Measurements from ENCODE around the gene ARMC8. TPM values are rescaled to one million over a fixed set of nuclear protein-coding genes. Genes with fewer than 3 reads are reported as not detected.

ARMC8 gene
- total and polyA plus RNA-seq, 3 donors from 2014 or later: 39.5 to 57.2 (median 53.4) TPM

- no peak for TF ChIP-seq CTCF (IDR thresholded peaks at IDR 0.05)
- no peak for TF ChIP-seq POLR2A (IDR thresholded peaks at IDR 0.05)
- intact Hi-C loops (cut with DNase I; ENCODE audit: low total_unique reads): no loop called here
- Histone ChIP-seq H3K27me3 (no peaks in the 10 kb centered on the region), H3K9me3 (no peaks in the 10 kb centered on the region), H3K36me3 (ENCODE audit: low read depth, missing control alignments) (no peaks in the 10 kb centered on the region), H3K27ac (peak overlapping the region in 1 of 2 donors; percentile 45), H3K4me3 (no peak overlapping the region), H3K4me1 (peaks cover 12% of the 10 kb centered on the region)
- peak; percentile 50 for DNase-seq
- WGBS, 2 donors: 57 to 62% methylated on average over 5 of the region's 5 CpGs
Observed at GRCh38 chr3:138338244-138338643, 151.1 kb downstream of the ARMC8 start.

GRCh38 chr3:138338811-138339210 lies 151.7 kb downstream of the ARMC8 start:
- peak; percentile 27 for DNase-seq
- no peaks in the 10 kb centered on the region for H3K27me3 ChIP-seq
- intact Hi-C loops (cut with DNase I; ENCODE audit: low total_unique reads): no loop called here

GRCh38 chr3:138340511-138340910 lies 153.4 kb downstream of the ARMC8 start:
- TF ChIP-seq POLR2A (IDR thresholded peaks at IDR 0.05): no peak
- no peak for TF ChIP-seq CTCF (IDR thresholded peaks at IDR 0.05)
- intact Hi-C loops (cut with DNase I; ENCODE audit: low total_unique reads): loop anchor here (10.0 kb wide), 1 partner anchor 64 kb away; no protein-coding TSS in a partner anchor
- WGBS, 2 donors: 92 to 94% methylated on average over 5 of the region's 5 CpGs

More at GRCh38 chr3:138338811-138339210, 151.7 kb downstream of the ARMC8 start:
- Histone ChIP-seq H3K27ac (peak overlapping the region in 1 of 2 donors; percentile 45), H3K36me3 (ENCODE audit: low read depth, missing control alignments) (no peaks in the 10 kb centered on the region), H3K4me3 (no peak overlapping the region), H3K4me1 (peaks cover 12% of the 10 kb centered on the region), H3K9me3 (no peaks in the 10 kb centered on the region)
- TF ChIP-seq CTCF (IDR thresholded peaks at IDR 0.05) (no peak), POLR2A (IDR thresholded peaks at IDR 0.05) (no peak)
- WGBS, 2 donors: 57 to 84% methylated on average over 5 of the region's 5 CpGs

GRCh38 chr3:138344754-138345153 lies 157.7 kb downstream of the ARMC8 start:
- Histone ChIP-seq H3K27ac (no peak overlapping the region), H3K36me3 (ENCODE audit: low read depth, missing control alignments) (no peaks in the 10 kb centered on the region), H3K27me3 (no peaks in the 10 kb centered on the region), H3K9me3 (no peaks in the 10 kb centered on the region), H3K4me3 (no peak overlapping the region), H3K4me1 (no peaks in the 10 kb centered on the region)
- intact Hi-C loops (cut with DNase I; ENCODE audit: low total_unique reads): loop anchor here (10.0 kb wide), 1 partner anchor 60 kb away; no protein-coding TSS in a partner anchor
- no peak for DNase-seq
- 21 to 33% methylated on average over 1 of the region's 1 CpG for WGBS, 2 donors
- TF ChIP-seq CTCF (IDR thresholded peaks at IDR 0.05) (no peak), POLR2A (IDR thresholded peaks at IDR 0.05) (no peak)

More at GRCh38 chr3:138340511-138340910, 153.4 kb downstream of the ARMC8 start:
- H3K4me1 ChIP-seq: peaks cover 12% of the 10 kb centered on the region
- H3K9me3 ChIP-seq: no peaks in the 10 kb centered on the region
- H3K4me3 ChIP-seq: no peak overlapping the region
- H3K27ac ChIP-seq: no peak overlapping the region
- no peaks in the 10 kb centered on the region for H3K36me3 ChIP-seq (ENCODE audit: low read depth, missing control alignments)
- no peak for DNase-seq
- H3K27me3 ChIP-seq: no peaks in the 10 kb centered on the region

Other genes with a start within 250 kb of the ARMC8 start
- 1 to 10 TPM; 1.7 to 3.1 TPM for gene CLDN18, start 177.1 kb upstream of the ARMC8 start, total RNA-seq
- 2.6 TPM for gene CLDN18, start 177.1 kb upstream of the ARMC8 start, polyA plus RNA-seq (ENCODE audit: insufficient read depth, low read depth, low replicate concordance)
- gene DZIP1L, start 71.7 kb upstream of the ARMC8 start, total RNA-seq: 10 to 100 TPM; 22.1 to 24.6 TPM
- 6.6 TPM for gene DZIP1L, start 71.7 kb upstream of the ARMC8 start, polyA plus RNA-seq (ENCODE audit: insufficient read depth, low read depth, low replicate concordance)
- not detected for gene A4GNT, start 54.9 kb upstream of the ARMC8 start, total RNA-seq
- not detected for gene A4GNT, start 54.9 kb upstream of the ARMC8 start, polyA plus RNA-seq (ENCODE audit: insufficient read depth, low read depth, low replicate concordance)
- gene DBR1, start 12.4 kb upstream of the ARMC8 start, total RNA-seq: 1 to 10 TPM; 6.9 to 8.1 TPM
- 6.5 TPM for gene DBR1, start 12.4 kb upstream of the ARMC8 start, polyA plus RNA-seq (ENCODE audit: insufficient read depth, low read depth, low replicate concordance)
- 1 to 10 TPM; 3.2 to 8.0 TPM for gene NME9, start 142.6 kb downstream of the ARMC8 start, total RNA-seq
- gene NME9, start 142.6 kb downstream of the ARMC8 start, polyA plus RNA-seq (ENCODE audit: insufficient read depth, low read depth, low replicate concordance): 11.5 TPM
- 10 to 100 TPM; 21.7 to 35.7 TPM for gene MRAS, start 161.3 kb downstream of the ARMC8 start, total RNA-seq
- 27.6 TPM for gene MRAS, start 161.3 kb downstream of the ARMC8 start, polyA plus RNA-seq (ENCODE audit: insufficient read depth, low read depth, low replicate concordance)
- 1 to 10 TPM; 5.2 to 5.4 TPM for gene ESYT3, start 247.3 kb downstream of the ARMC8 start, total RNA-seq
- 1.2 TPM for gene ESYT3, start 247.3 kb downstream of the ARMC8 start, polyA plus RNA-seq (ENCODE audit: insufficient read depth, low read depth, low replicate concordance)